K562 (cell line): ENCODE results near the gene CAV1. TPM values are rescaled to one million over a fixed set of nuclear protein-coding genes. Genes with fewer than 3 reads are reported as not detected.

Experiments
- HINFP ChIP-seq: fragments of 450-650 bp; conservative IDR thresholded peaks from 2 replicates; pipeline ENCODE4 v1.6.1; 2016; ENCODE audit warnings: missing genetic modification characterization, low read depth, mild to moderate bottlenecking, control low read depth, missing compliant biosample characterization
- MECOM ChIP-seq: fragments of 250-450 bp; sonication (Bioruptor Pico); IDR thresholded peaks from 2 replicates; pipeline ENCODE4 v1.8.0; 2022; ENCODE audit warnings: inconsistent platforms
- POLR2AphosphoS2 ChIP-seq: IDR thresholded peaks from 2 replicates; pipeline ENCODE4 v1.6.1; 2012; ENCODE audit warnings: low read length, improper control_type of control experiment
- SPI1 ChIP-seq: IDR thresholded peaks from 2 replicates; pipeline ENCODE4 v1.6.1; 2011; ENCODE audit warnings: low read depth, low read length, control low read depth, borderline replicate concordance
- TFAM ChIP-seq: fragments of 250-450 bp; sonication (Bioruptor Pico); conservative IDR thresholded peaks from 2 replicates; pipeline ENCODE4 v1.5.0; 2021; ENCODE audit warnings: mild to moderate bottlenecking, moderate library complexity
- TOE1 ChIP-seq, 2 experiments: fragments of 450-650 bp in 1 of 2; sonication (generic) in 1 of 2; formaldehyde crosslinking in 1 of 2; IDR thresholded peaks; 2 replicates each; pipeline versions ENCODE4 v1.7.1 to v1.8.0; 2016 to 2022; ENCODE audit warnings: borderline replicate concordance in 2 of 2, mild to moderate bottlenecking in 2 of 2, antibody characterized with exemption in 1 of 2, inconsistent platforms in 1 of 2, low read depth in 1 of 2, missing genetic modification reagents in 1 of 2, moderate library complexity in 1 of 2
- ZFX ChIP-seq: sonication (generic); formaldehyde crosslinking; IDR thresholded peaks from 2 replicates; pipeline ENCODE4 v1.8.0; 2022; ENCODE audit warnings: mild to moderate bottlenecking, missing genetic modification reagents, moderate library complexity
- ZNF318 ChIP-seq, 2 experiments: fragments of 450-650 bp; IDR thresholded peaks; 2 replicates each; pipeline ENCODE4 v1.6.1; 2016; ENCODE audit warnings: mild to moderate bottlenecking in 2 of 2, borderline replicate concordance in 1 of 2, low read depth in 1 of 2, moderate library complexity in 1 of 2
- ZNF57 ChIP-seq: fragments of 450-650 bp; formaldehyde crosslinking; IDR thresholded peaks from 2 replicates; pipeline ENCODE4 v1.4.0; 2020; ENCODE audit warnings: mild to moderate bottlenecking, moderate library complexity
- polyA plus RNA-seq, 8 experiments: library from polyadenylated mRNA; depleted of rRNA in 4 of 8; stranded (reverse) in 5 of 8; unstranded in 3 of 8; fragments of >200 nt; fragmentation: Nextera tagmentation in 2 of 8; fragmentation: Illumina TruSeq in 1 of 8; extraction: Ambion mirVana in 2 of 8; extraction: Trizol in 1 of 8; gene quantifications; 2 replicates each; pipeline versions ENCODE4 v1.2.1 to v1.2.3, GENCODE V29; 2011 to 2014; ENCODE audit warnings: inconsistent platforms in 1 of 8, missing spikeins in 1 of 8
- total RNA-seq, 7 experiments: library from RNA; depleted of rRNA in 6 of 7; stranded (reverse); fragments of >200 nt in 6 of 7; fragmentation: Illumina TruSeq in 2 of 7; extraction: Trizol in 2 of 7; gene quantifications; 2 replicates each; pipeline versions ENCODE4 v1.2.1 to v1.2.3, GENCODE V29; 2011 to 2021; ENCODE audit warnings: low replicate concordance in 1 of 7
- TF ChIP-seq, protein P1 (sequence below): fragments of 450-650 bp; formaldehyde crosslinking; IDR thresholded peaks from 2 replicates; pipeline ENCODE4 v1.4.0; 2020; ENCODE audit warnings: mild to moderate bottlenecking
- TF ChIP-seq, protein P2 (sequence below): fragments of 250-450 bp; sonication (Bioruptor Pico); IDR thresholded peaks from 2 replicates; pipeline ENCODE4 v1.5.0; 2021
- TF ChIP-seq, protein P3 (sequence below): sonication (generic); formaldehyde crosslinking; IDR thresholded peaks from 2 replicates; pipeline ENCODE4 v1.9.0; 2022; ENCODE audit warnings: mild to moderate bottlenecking, missing genetic modification reagents

Gene CAV1
- total and polyA plus RNA-seq, 9 of the 15 experiments (the other 6 are each of a cell fraction or from before 2014, with no cell fraction given), result 0.08 to 1.5 (median 0.63) TPM

DNA sequence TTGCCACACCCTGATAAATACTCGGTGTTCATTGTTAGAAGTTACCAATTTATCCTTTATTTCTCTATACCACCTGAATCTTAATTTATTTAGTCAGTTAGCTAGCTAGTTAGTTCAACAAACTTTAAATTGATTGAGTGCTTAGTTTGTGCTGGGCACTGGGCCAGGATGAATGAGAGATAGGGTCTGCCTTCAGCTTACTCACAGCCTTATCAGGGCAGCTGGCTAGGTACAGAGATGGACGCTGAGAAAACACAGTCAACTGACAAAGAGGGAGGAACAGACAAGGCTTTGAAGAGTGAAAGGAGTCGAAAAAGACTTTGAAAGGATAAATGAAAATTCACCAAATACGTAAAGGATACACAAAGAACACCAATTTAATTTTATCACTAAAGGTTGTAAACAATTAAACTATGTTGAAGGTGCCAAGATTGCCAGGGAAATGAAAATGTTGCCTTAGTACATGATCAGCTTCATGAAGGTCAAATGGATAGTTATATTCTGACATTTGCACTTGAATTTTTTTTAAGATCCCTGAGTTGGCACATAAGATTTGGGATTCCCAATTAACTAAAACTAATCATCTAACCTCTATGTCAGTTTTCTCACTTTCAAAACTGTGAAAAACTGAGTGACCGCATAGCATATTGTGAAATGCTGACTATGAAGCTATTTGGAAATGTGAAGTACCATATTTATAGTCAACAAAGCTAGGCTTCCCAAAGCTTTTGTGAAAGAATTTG lies 23.2 kb upstream of the CAV1 start (continued):
- TF ChIP-seq, protein P1, sequence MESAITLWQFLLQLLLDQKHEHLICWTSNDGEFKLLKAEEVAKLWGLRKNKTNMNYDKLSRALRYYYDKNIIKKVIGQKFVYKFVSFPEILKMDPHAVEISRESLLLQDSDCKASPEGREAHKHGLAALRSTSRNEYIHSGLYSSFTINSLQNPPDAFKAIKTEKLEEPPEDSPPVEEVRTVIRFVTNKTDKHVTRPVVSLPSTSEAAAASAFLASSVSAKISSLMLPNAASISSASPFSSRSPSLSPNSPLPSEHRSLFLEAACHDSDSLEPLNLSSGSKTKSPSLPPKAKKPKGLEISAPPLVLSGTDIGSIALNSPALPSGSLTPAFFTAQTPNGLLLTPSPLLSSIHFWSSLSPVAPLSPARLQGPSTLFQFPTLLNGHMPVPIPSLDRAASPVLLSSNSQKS (CRISPR knock-in tag), result no peak
- TF ChIP-seq TFAM (CRISPR knock-in tag) (no peak), MECOM (CRISPR knock-in tag) (peak; percentile 66; the same call in 1 of the 2 replicates), SPI1 (no peak), HINFP (tag) (no peak), TOE1 (IDR thresholded peaks at IDR 0.05; ENCODE audit: borderline replicate concordance) (no peak), TOE1 (CRISPR knock-in tag; IDR thresholded peaks at IDR 0.05; ENCODE audit: borderline replicate concordance, low read depth) (no peak), ZNF57 (no peak), ZFX (no peak), ZNF318 (IDR thresholded peaks at IDR 0.05; ENCODE audit: borderline replicate concordance in 1 of 2, low read depth in 1 of 2) (no peak), POLR2AphosphoS2 (no peak)
- TF ChIP-seq, protein P2, sequence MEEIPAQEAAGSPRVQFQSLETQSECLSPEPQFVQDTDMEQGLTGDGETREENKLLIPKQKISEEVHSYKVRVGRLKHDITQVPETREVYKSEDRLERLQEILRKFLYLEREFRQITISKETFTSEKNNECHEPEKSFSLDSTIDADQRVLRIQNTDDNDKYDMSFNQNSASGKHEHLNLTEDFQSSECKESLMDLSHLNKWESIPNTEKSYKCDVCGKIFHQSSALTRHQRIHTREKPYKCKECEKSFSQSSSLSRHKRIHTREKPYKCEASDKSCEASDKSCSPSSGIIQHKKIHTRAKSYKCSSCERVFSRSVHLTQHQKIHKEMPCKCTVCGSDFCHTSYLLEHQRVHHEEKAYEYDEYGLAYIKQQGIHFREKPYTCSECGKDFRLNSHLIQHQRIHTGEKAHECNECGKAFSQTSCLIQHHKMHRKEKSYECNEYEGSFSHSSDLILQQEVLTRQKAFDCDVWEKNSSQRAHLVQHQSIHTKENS (CRISPR knock-in tag), result no peak
- TF ChIP-seq, protein P3, sequence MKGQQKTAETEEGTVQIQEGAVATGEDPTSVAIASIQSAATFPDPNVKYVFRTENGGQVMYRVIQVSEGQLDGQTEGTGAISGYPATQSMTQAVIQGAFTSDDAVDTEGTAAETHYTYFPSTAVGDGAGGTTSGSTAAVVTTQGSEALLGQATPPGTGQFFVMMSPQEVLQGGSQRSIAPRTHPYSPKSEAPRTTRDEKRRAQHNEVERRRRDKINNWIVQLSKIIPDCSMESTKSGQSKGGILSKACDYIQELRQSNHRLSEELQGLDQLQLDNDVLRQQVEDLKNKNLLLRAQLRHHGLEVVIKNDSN (CRISPR knock-in tag), result no peak
